ENCODE data around the gene INF2.
A peak's percentile ranks its signal among the peaks of the same experiment; 100 is the strongest.

INF2 gene

GRCh38 chr14:104756477-104757237 lies 67.2 kb downstream of the INF2 start:
- peaks cover 46% of the 10 kb centered on the region for H3K4me1 ChIP-seq (ENCODE audit: insufficient read depth, low read length, severe bottlenecking)
- H3K27me3 ChIP-seq (ENCODE audit: insufficient read depth, low read length) = no peaks in the 10 kb centered on the region
- TF ChIP-seq EZH2 (IDR thresholded peaks at IDR 0.05; ENCODE audit: borderline replicate concordance, low read length) (no peak), CTCF (IDR thresholded peaks at IDR 0.05; ENCODE audit: low read length) (no peak)
- H3K9me2 ChIP-seq (ENCODE audit: low read depth, low read length) = no peaks in the 10 kb centered on the region
- no peaks in the 10 kb centered on the region for H3F3A ChIP-seq (ENCODE audit: insufficient read depth, low read length)
- H3K79me2 ChIP-seq (ENCODE audit: insufficient read depth, low read length) = peaks cover 21% of the 10 kb centered on the region
- no peaks in the 10 kb centered on the region for H4K20me1 ChIP-seq (ENCODE audit: insufficient read depth, low read length)
- peak overlapping the region; percentile 96; the same call in 1 of the 2 replicates for H3K9ac ChIP-seq (ENCODE audit: low read length)
- no peak overlapping the region for H2AFZ ChIP-seq (ENCODE audit: low read length)
- peak overlapping the region; percentile 76; the same call in 1 of the 2 replicates for H3K4me2 ChIP-seq (ENCODE audit: low read length)
- H3K4me3 ChIP-seq (ENCODE audit: low read depth, low read length, poor library complexity, severe bottlenecking) = peak overlapping the region; percentile 30
- H3K9me3 ChIP-seq (ENCODE audit: low read length) = no peaks in the 10 kb centered on the region
- H3K36me3 ChIP-seq (ENCODE audit: insufficient read depth, low read length) = peaks cover 63% of the 10 kb centered on the region
- peak overlapping the region; percentile 67 for H3K27ac ChIP-seq (ENCODE audit: low read depth, low read length, poor library complexity, severe bottlenecking)

GRCh38 chr14:104757238-104757585 lies 67.8 kb downstream of the INF2 start:
- H3K9me3 ChIP-seq (ENCODE audit: low read length) = no peaks in the 10 kb centered on the region
- no peak overlapping the region for H2AFZ ChIP-seq (ENCODE audit: low read length)
- H3K4me3 ChIP-seq (ENCODE audit: low read depth, low read length, poor library complexity, severe bottlenecking) = no peak overlapping the region
- H3K9me2 ChIP-seq (ENCODE audit: low read depth, low read length) = no peaks in the 10 kb centered on the region
- no peaks in the 10 kb centered on the region for H3K27me3 ChIP-seq (ENCODE audit: insufficient read depth, low read length)
- H3K79me2 ChIP-seq (ENCODE audit: insufficient read depth, low read length) = peaks cover 21% of the 10 kb centered on the region
- peak overlapping the region; percentile 67 for H3K27ac ChIP-seq (ENCODE audit: low read depth, low read length, poor library complexity, severe bottlenecking)
- TF ChIP-seq CTCF (IDR thresholded peaks at IDR 0.05; ENCODE audit: low read length) (no peak), EZH2 (IDR thresholded peaks at IDR 0.05; ENCODE audit: borderline replicate concordance, low read length) (no peak)
- H3K4me1 ChIP-seq (ENCODE audit: insufficient read depth, low read length, severe bottlenecking) = peaks cover 42% of the 10 kb centered on the region
- H4K20me1 ChIP-seq (ENCODE audit: insufficient read depth, low read length) = no peaks in the 10 kb centered on the region
- H3K9ac ChIP-seq (ENCODE audit: low read length) = no peak overlapping the region
- no peak overlapping the region; the same call in 1 of the 2 replicates for H3K4me2 ChIP-seq (ENCODE audit: low read length)
- peaks cover 68% of the 10 kb centered on the region for H3K36me3 ChIP-seq (ENCODE audit: insufficient read depth, low read length)
- H3F3A ChIP-seq (ENCODE audit: insufficient read depth, low read length) = no peaks in the 10 kb centered on the region

GRCh38 chr14:104757681-104758392 lies 68.4 kb downstream of the INF2 start:
- TF ChIP-seq CTCF (IDR thresholded peaks at IDR 0.05; ENCODE audit: low read length) (no peak), EZH2 (IDR thresholded peaks at IDR 0.05; ENCODE audit: borderline replicate concordance, low read length) (no peak)
- Histone ChIP-seq H3K27ac (ENCODE audit: low read depth, low read length, poor library complexity, severe bottlenecking) (peak overlapping the region; percentile 67), H3F3A (ENCODE audit: insufficient read depth, low read length) (no peaks in the 10 kb centered on the region), H4K20me1 (ENCODE audit: insufficient read depth, low read length) (no peaks in the 10 kb centered on the region), H3K4me2 (ENCODE audit: low read length) (no peak overlapping the region), H3K9me3 (ENCODE audit: low read length) (no peaks in the 10 kb centered on the region), H3K4me1 (ENCODE audit: insufficient read depth, low read length, severe bottlenecking) (peaks cover 40% of the 10 kb centered on the region), H3K79me2 (ENCODE audit: insufficient read depth, low read length) (peaks cover 21% of the 10 kb centered on the region), H2AFZ (ENCODE audit: low read length) (no peak overlapping the region), H3K27me3 (ENCODE audit: insufficient read depth, low read length) (no peaks in the 10 kb centered on the region), H3K4me3 (ENCODE audit: low read depth, low read length, poor library complexity, severe bottlenecking) (no peak overlapping the region), H3K9me2 (ENCODE audit: low read depth, low read length) (no peaks in the 10 kb centered on the region), H3K9ac (ENCODE audit: low read length) (no peak overlapping the region), H3K36me3 (ENCODE audit: insufficient read depth, low read length) (peaks cover 71% of the 10 kb centered on the region)
